Choroid plexus epithelial cell (primary cell): ENCODE measurements around the gene TKFC.
A peak's percentile ranks its signal among the peaks of the same experiment; 100 is the strongest.

Experiments
- DNase-seq: peaks from one replicate; pipeline ENCODE4 v3.0.0-alpha.2; 2010; ENCODE audit warnings: low read depth
- H3K4me3 ChIP-seq: 2 replicates; pipeline ENCODE4 v1.5.1; 2011; ENCODE audit warnings: low read depth, mild to moderate bottlenecking, control low read depth, low read length, moderate library complexity
- CTCF ChIP-seq: conservative IDR thresholded peaks from 2 replicates; pipeline ENCODE4 v1.5.1; 2011; ENCODE audit warnings: low read depth, mild to moderate bottlenecking, control low read depth, inconsistent platforms, low read length, moderate library complexity

The TKFC gene

GRCh38 chr11:61345954-61346843 is 13.2 kb downstream of the TKFC start:
- H3K4me3 ChIP-seq, result no peak overlapping the region
- no peak for DNase-seq
- TF ChIP-seq CTCF, result no peak

GRCh38 chr11:61347916-61348461 is 15.0 kb downstream of the TKFC start:
- peak; percentile 87 for DNase-seq
- TF ChIP-seq CTCF, result no peak
- no peak overlapping the region for H3K4me3 ChIP-seq

GRCh38 chr11:61349189-61349751 is 16.2 kb downstream of the TKFC start:
- TF ChIP-seq CTCF, result no peak

GRCh38 chr11:61349916-61350315 is 16.9 kb downstream of the TKFC start:
- no peak for DNase-seq
- TF ChIP-seq CTCF, result no peak
- H3K4me3 ChIP-seq, result no peak overlapping the region

More at GRCh38 chr11:61349189-61349751, 16.2 kb downstream of the TKFC start:
- DNase-seq, result no peak
- no peak overlapping the region for H3K4me3 ChIP-seq

GRCh38 chr11:61350336-61350735 is 17.3 kb downstream of the TKFC start:
- no peak for TF ChIP-seq CTCF
- DNase-seq, result no peak
- no peak overlapping the region for H3K4me3 ChIP-seq

GRCh38 chr11:61350803-61351202 is 17.8 kb downstream of the TKFC start:
- no peak overlapping the region for H3K4me3 ChIP-seq
- TF ChIP-seq CTCF, result no peak
- no peak for DNase-seq
